HepG2 (cell line): ENCODE data around the gene SALL2. TPM values are rescaled to one million over a fixed set of nuclear protein-coding genes. Genes with fewer than 3 reads are reported as not detected.

Source experiments
- AFF4 ChIP-seq: sonication (generic); formaldehyde crosslinking; IDR thresholded peaks from 2 replicates; pipeline ENCODE4 v1.4.0; 2020; ENCODE audit warnings: missing genetic modification reagents
- ATF5 ChIP-seq: sonication (generic); formaldehyde crosslinking; IDR thresholded peaks from 2 replicates; pipeline ENCODE4 v1.4.0; 2020; ENCODE audit warnings: mild to moderate bottlenecking, low read depth, missing genetic modification reagents
- ATF7-NPFF ChIP-seq: sonication (generic); formaldehyde crosslinking; IDR thresholded peaks from 2 replicates; pipeline ENCODE4 v1.8.1; 2023; ENCODE audit warnings: mild to moderate bottlenecking, low read depth, missing genetic modification reagents, moderate library complexity
- FOSL1 ChIP-seq: sonication (generic); formaldehyde crosslinking; IDR thresholded peaks from 2 replicates; pipeline ENCODE4 v1.9.0; 2021; ENCODE audit warnings: missing genetic modification reagents, borderline replicate concordance
- HMG20B ChIP-seq: conservative IDR thresholded peaks from 2 replicates; pipeline ENCODE4 v1.6.1; 2016; ENCODE audit warnings: missing genetic modification reagents, missing compliant biosample characterization
- JARID2 ChIP-seq: sonication (generic); formaldehyde crosslinking; IDR thresholded peaks from 2 replicates; pipeline ENCODE4 v1.8.1; 2023; ENCODE audit warnings: missing genetic modification reagents, inconsistent platforms; ENCODE audit not compliant: insufficient replicate concordance
- KLF16 ChIP-seq, 2 experiments: sonication (generic) in 1 of 2; formaldehyde crosslinking in 1 of 2; IDR thresholded peaks; 2 replicates each; pipeline versions ENCODE4 v1.6.1 to v1.8.0; 2016 to 2023; ENCODE audit warnings: missing genetic modification reagents in 2 of 2, missing compliant biosample characterization in 1 of 2
- NRL ChIP-seq: sonication (generic); formaldehyde crosslinking; IDR thresholded peaks from 2 replicates; pipeline ENCODE4 v1.5.0; 2020; ENCODE audit warnings: missing genetic modification reagents, mild to moderate bottlenecking, moderate library complexity, borderline replicate concordance
- RFXANK ChIP-seq: IDR thresholded peaks from 2 replicates; pipeline ENCODE4 v1.6.1; 2016
- RORA ChIP-seq: sonication (generic); formaldehyde crosslinking; IDR thresholded peaks from 2 replicates; pipeline ENCODE4 v1.5.0; 2020; ENCODE audit warnings: mild to moderate bottlenecking, missing genetic modification reagents, moderate library complexity
- SNAPC4 ChIP-seq: sonication (generic); formaldehyde crosslinking; IDR thresholded peaks from 2 replicates; pipeline ENCODE4 v1.4.0; 2020; ENCODE audit warnings: mild to moderate bottlenecking, missing genetic modification reagents
- TAF1 ChIP-seq: sonication (generic); formaldehyde crosslinking; IDR thresholded peaks from 2 replicates; pipeline ENCODE4 v1.4.0; 2020; ENCODE audit warnings: missing genetic modification reagents
- ZNF160 ChIP-seq: sonication (generic); formaldehyde crosslinking; IDR thresholded peaks from 2 replicates; pipeline ENCODE4 v1.8.0; 2022; ENCODE audit warnings: mild to moderate bottlenecking, inconsistent platforms, missing genetic modification reagents
- ZNF362 ChIP-seq: sonication (generic); formaldehyde crosslinking; IDR thresholded peaks from 2 replicates; pipeline ENCODE4 v1.4.0; 2020; ENCODE audit warnings: missing genetic modification reagents, mild to moderate bottlenecking, borderline replicate concordance
- ZNF414 ChIP-seq: sonication (generic); formaldehyde crosslinking; IDR thresholded peaks from 2 replicates; pipeline ENCODE4 v1.5.0; 2020; ENCODE audit warnings: missing genetic modification reagents
- ZNF460 ChIP-seq: sonication (generic); formaldehyde crosslinking; IDR thresholded peaks from 2 replicates; pipeline ENCODE4 v1.5.1; 2020; ENCODE audit warnings: missing genetic modification reagents, mild to moderate bottlenecking, borderline replicate concordance
- ZNF572 ChIP-seq: sonication (generic); formaldehyde crosslinking; IDR thresholded peaks from 2 replicates; pipeline ENCODE4 v1.5.1; 2020; ENCODE audit warnings: mild to moderate bottlenecking, missing genetic modification reagents
- polyA plus RNA-seq, 8 experiments: library from polyadenylated mRNA; depleted of rRNA in 3 of 8; stranded (reverse) in 7 of 8; unstranded in 1 of 8; fragments of >200 nt; fragmentation: Illumina TruSeq in 4 of 8; extraction: Trizol in 4 of 8; gene quantifications; 2 replicates each; pipeline versions ENCODE4 v1.2.1 to v1.2.3, GENCODE V29; 2011 to 2016; ENCODE audit warnings: low read depth in 4 of 8, missing spikeins in 1 of 8, mixed read lengths in 1 of 8; ENCODE audit not compliant: insufficient read depth in 1 of 8
- total RNA-seq, 5 experiments: library from RNA; depleted of rRNA; stranded (reverse); fragments of >200 nt; fragmentation: Illumina TruSeq; extraction: Trizol; gene quantifications; 2 replicates each; pipeline ENCODE4 v1.2.3, GENCODE V29; 2016; ENCODE audit warnings: low read depth in 1 of 5

The SALL2 gene
- total and polyA plus RNA-seq, 2 of the 13 experiments (the other 11 are each of a cell fraction or from before 2014, with no cell fraction given), result 4.9 to 5.8 TPM

- no peak for TF ChIP-seq ATF5 (CRISPR knock-in tag)
- TF ChIP-seq ZNF414 (CRISPR knock-in tag), result no peak
- TF ChIP-seq SNAPC4 (CRISPR knock-in tag), result no peak
- TF ChIP-seq ZNF460 (CRISPR knock-in tag), result no peak
- TF ChIP-seq ATF7-NPFF (CRISPR knock-in tag), result no peak
- no peak; the same call in 1 of the 2 replicates for TF ChIP-seq ZNF362 (CRISPR knock-in tag)
- TF ChIP-seq ZNF572 (CRISPR knock-in tag), result no peak
- TF ChIP-seq RORA (CRISPR knock-in tag), result no peak
- 0 out of 4 replicates have a peak, but pooled peaks of 1 of the 2 experiments have one; percentile 52 for TF ChIP-seq KLF16 (CRISPR knock-in tag; IDR thresholded peaks at IDR 0.05)
- TF ChIP-seq JARID2 (CRISPR knock-in tag), result no peak
- no peak for TF ChIP-seq TAF1
- no peak for TF ChIP-seq RFXANK (CRISPR knock-in tag)
- TF ChIP-seq ZNF160, result no peak
- peak; percentile 72; the same call in 1 of the 2 replicates for TF ChIP-seq HMG20B (CRISPR knock-in tag)
- no peak for TF ChIP-seq NRL (CRISPR knock-in tag)
- TF ChIP-seq FOSL1 (CRISPR knock-in tag), result no peak
- TF ChIP-seq AFF4 (CRISPR knock-in tag), result no peak
Measured at GRCh38 chr14:21557084-21557901, 31.1 kb upstream of the SALL2 start (continued).
